SHP77 treated with DMSO at 0.1 percent for 48 hours (cell line): ENCODE measurements around the gene BTBD17.
A peak's percentile ranks its signal among the peaks of the same experiment; 100 is the strongest.
"Not testable (repeated sequence)": the region's sequence is repeated elsewhere in the genome, so short reads cannot be mapped to it uniquely, and the experiment has no call there.

Experiments used
- DNase-seq: peaks from one replicate; lab custom pipeline; 2025; lab: John Stamatoyannopoulos, UW

Gene BTBD17, protein sequence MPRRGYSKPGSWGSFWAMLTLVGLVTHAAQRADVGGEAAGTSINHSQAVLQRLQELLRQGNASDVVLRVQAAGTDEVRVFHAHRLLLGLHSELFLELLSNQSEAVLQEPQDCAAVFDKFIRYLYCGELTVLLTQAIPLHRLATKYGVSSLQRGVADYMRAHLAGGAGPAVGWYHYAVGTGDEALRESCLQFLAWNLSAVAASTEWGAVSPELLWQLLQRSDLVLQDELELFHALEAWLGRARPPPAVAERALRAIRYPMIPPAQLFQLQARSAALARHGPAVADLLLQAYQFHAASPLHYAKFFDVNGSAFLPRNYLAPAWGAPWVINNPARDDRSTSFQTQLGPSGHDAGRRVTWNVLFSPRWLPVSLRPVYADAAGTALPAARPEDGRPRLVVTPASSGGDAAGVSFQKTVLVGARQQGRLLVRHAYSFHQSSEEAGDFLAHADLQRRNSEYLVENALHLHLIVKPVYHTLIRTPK

DNA sequence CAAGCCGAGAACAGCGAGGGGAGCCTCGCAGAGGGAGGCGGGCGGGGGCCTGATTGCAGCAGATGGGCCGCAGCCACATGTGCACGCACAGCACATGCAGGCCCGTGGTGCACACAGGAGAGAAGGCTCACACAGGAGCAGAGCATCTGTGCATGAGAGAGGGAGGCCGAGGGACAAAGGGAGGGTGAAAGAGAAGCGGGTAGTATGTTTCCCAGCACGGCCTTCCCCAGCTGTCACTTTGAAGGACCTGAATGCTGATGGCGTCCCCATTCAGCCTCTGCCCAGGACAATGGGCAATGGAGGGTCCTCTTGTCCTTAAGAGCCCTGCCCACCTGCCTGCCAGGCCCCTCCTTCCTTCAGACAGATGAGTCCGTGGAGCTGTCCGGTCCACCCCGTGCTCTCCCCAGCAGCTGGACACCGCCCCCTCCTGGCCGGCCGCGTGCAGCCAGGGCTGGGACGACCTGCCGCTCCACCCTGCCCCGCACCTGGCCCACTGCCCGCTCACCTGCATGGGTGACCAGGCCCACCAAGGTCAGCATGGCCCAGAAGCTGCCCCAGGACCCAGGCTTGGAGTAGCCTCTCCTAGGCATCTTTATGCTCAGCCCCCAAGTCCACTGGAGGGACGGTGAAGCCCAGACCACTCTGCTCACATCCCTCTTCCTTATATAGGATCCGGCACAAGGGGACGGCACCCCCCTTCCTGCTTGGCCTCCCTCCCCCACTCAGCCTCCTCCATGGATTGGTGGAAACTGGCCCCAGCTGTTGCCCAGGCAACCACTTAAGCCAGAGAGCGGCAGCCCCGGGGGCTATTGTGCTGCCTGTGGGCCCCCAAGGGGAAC is at the start of gene BTBD17:
Gene BTBD17, minus strand, starts transcription at position 639 of the 839 bp plus-strand sequence. Its CDS starts 49 bp downstream, at position 590.
- peak; percentile 59 for DNase-seq

DNA sequence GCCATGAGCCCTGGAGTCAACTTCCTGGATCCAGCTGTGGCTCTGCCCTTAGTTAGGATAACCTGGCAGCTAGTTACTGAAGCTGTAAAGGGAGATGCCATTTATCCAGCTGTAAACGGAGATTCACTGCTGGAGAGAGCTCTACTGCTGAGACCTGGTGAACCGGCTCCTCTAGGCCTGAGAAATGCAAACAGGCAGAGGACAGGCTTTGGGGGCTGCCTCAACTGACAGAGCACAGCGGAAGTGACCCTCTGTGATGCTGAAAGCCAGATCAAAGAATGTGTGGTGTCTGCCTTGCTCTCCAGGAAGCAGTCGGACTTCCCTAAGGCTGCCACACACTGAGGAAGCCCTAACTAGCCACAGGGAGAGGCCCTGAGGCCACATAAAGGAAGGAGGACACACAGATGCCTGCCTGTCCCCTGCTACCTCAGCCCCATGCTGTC is 48.4 kb upstream of the BTBD17 start:
- DNase-seq, result no peak

DNA sequence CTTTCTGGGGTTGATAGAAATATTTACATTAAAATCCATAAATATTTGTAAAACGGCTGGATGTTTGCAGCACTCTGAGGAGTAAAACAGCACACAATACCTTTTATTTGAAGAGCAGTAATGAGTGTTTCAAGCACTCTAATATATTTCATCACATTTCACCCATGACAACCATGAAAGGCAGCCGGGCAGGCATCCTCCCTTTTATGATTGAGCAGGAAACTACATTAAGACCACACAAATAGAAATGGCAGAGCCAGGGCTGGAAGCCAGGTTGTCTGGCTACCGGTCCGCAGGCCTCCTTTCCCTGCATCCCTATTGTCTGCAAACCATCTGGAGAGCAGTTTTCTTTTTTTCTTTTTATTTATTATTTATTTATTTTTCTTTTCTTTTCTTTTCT is 47.1 kb upstream of the BTBD17 start:
- DNase-seq, result peak; percentile 71

DNA sequence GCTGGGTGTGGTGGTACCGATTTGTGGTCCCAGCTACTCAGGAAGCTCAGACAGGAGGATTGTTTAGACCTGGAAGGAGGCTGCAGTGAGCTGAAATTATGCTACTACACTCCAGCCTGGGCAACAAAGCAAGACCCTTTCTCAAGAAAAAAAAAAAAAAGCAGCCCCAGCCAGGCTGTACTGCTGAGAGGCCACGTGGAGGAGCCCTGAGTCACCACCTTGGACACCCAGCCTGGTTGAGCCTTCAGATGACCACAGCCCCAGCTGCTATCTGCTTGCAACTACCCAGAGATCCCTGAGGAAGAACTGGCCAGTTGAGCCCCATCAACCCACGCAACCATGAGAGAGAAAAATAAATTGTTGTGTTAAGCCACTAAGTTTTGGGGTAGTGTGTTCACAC is 46.6 kb upstream of the BTBD17 start:
- DNase-seq, result peak; percentile 62

DNA sequence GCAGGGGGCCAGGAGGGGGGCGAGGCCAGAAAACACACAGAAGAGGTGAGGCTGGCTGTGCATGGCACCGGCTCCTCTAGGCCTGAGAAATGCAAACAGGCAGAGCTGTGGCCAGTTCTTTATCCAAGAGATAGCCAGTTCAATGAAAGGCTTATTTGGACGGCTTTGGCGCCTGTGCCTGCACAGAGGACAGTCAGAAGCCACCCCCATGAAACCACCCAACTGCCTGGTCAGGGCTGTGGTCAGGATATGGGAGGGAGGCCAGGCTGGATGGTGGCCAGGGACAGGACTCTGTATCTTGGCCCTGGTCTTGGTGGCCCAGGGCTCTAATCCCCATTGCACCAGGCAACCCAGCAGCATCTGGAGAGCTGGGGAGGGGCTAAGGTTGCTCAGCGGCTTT is 45.7 kb upstream of the BTBD17 start:
- DNase-seq, result no peak

DNA sequence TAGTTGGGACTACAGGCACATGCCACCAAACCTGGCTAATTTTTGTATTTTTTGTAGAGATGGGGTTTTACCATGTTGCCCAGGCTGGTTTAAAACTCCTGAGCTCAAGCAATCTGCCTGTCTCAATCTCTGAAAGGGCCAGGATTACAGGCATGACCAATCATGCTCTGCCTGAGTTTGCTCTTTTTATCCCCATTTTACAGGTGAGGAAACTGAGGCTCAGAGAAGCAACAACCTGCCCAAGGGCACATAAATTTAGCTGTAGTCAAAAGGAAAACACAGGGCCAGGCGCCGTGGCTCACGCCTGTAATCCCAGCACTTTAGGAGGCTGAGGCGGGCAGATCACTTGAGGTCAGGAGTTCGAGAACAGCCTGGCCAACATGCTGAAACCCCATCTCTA is 43.6 kb upstream of the BTBD17 start:
- DNase-seq, result not testable (repeated sequence)

DNA sequence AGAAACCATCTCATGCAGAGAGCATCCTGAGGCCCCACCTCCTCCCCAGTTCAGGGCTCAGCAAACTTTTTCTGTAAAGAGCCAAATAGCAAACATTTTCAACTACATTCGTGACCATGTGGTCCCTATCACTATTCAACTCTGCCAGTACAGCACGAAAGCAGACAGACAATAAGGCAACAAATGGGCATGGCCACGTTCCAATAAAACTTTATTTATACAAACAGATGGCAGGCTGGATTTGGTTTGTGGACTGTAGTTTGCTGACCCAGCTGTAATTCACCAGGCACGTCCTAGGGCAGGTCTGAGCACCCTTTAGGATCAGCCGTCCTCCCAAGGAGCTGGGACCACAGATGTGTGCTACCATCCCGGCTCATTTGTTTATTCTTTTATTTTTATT is 43.1 kb upstream of the BTBD17 start:
- DNase-seq, result no peak

DNA sequence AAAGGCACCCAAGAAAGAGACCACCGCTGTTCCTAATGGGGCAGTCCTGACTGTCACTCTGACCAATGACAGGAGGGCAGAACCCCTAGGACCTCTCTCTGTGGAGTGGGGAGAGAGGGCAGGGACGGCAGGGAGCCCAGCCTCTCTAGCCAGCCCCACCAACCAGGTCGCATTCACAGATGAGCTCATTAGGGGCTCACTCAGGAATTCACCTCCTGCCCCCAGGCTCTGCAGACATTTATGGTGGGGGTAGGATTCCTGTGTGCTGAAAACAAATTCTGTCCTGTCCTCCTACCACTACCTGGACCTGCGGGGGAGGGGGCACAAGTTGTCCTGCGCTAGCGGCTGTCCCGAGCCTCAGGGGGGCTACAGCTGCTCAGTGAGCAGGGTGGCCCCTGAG is 42.5 kb upstream of the BTBD17 start:
- no peak for DNase-seq

DNA sequence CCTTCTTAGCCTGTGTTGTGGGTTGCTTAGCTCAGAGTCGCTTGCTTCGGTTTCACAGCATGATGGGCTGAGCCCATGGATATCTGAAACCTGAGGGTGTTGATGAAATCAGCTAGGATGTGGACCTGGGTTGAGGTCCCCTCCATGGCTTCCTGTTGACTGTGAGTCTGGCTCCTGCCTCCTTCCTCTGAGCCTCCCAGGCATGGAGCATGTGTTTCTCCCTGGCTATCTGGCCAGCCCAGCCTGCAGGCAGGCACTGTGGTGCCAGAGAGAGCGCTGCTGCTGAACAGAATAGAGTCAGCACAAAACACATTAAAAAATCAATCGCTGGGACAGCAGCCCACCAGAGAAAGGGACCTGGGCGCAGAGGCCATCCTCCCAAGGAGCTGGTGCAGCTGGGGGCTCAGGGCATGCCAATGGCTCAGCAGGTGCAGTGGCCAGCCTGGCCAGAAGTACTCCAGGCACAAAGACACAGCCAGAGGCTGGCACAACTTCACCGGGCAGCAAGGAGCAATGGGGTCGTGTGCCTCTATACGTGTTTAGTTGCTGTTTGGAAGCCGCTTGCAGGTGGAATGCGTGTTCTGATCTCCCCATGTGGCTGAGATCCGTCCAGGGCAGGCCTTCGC is 42.0 kb upstream of the BTBD17 start:
- no peak for DNase-seq

DNA sequence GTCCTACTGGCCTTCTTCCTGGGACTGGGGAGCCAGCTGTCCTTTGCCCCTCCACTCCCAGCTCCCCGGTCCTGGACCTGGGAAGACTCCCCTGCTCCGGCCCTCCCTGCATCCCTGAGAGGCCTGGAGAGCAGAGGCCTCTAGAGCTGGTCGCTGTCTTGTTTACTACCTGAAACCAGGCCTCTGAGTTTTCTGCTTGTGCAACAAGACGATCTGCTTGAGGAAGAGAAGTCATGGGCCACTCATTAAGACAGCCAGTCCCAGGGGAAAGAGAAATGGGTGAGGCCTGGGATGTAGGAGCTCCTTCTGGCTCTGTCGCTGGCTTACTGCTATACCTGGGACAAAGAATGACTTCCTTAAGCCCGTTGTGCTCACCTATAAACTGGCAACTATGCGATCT is 40.4 kb upstream of the BTBD17 start:
- DNase-seq, result no peak

DNA sequence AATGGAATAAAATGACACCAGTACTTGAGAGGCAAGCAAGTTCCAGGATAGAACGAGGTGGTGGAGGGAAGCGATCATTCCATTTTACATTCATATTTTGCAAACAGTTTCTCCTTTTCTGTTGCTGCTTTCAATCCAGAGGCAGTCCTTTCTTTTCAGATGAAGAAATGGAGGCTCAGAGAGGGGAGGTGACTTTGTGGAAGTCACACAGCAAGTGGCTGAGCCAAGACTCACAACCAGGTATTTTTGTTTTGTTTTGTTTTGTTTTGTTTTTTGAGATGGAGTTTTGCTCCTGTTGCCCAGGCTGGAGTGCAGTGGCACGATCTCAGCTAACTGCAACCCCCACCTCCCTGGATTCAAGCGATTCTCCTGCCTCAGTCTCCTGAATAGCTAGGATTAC is 34.9 kb upstream of the BTBD17 start:
- no peak for DNase-seq

DNA sequence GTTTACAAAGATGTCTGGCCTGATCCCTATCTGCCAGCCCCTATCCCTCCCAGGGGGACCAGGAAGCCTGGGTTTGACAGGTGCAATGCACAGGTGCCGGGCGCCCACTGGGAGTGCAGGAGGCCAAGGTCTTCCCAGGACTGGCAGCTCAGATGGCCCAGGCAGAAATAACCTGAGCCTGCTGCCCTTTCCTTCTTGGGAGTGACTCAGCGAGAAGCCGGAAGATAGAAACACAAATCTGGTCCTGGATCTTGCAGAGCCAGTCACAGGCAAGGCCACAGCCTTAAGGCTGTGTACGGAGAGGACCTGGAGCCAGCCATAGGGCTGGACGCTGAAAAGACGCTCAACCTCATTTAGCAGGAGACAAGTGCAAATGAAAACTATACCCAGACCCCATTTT is 33.3 kb upstream of the BTBD17 start:
- DNase-seq, result no peak

DNA sequence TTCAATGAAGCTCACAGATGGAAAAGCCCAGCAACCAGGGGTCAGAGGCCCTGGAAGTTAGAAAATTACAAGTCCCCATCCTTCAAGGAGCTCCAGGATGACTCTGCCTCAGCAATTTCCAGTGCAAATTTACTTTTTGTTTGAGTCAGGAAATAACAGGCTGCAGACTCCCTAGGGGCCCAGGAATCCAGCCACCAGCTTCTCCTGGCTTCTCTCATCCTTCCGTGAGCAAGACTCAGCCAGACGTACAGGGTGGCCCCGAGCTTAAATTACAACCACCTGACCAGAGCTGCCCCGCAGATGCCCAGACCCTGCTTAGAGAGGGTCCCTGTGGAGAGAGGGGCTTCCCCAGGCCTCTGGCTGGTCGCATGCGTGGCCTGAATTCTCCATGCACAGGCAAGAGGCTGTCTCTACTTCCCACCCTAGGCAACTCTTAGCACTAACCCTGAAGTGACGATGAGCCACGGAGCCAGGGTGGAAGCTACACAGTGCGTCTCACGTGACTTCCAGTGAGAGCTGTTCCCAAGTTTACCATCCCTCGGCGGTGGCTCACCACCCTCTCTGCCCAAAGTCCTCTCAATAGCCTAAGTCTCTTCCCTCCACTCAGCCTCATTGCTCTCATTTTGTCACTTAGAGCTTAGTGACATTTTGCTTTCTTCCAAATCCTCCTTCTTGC is 32.7 kb upstream of the BTBD17 start:
- no peak for DNase-seq

DNA sequence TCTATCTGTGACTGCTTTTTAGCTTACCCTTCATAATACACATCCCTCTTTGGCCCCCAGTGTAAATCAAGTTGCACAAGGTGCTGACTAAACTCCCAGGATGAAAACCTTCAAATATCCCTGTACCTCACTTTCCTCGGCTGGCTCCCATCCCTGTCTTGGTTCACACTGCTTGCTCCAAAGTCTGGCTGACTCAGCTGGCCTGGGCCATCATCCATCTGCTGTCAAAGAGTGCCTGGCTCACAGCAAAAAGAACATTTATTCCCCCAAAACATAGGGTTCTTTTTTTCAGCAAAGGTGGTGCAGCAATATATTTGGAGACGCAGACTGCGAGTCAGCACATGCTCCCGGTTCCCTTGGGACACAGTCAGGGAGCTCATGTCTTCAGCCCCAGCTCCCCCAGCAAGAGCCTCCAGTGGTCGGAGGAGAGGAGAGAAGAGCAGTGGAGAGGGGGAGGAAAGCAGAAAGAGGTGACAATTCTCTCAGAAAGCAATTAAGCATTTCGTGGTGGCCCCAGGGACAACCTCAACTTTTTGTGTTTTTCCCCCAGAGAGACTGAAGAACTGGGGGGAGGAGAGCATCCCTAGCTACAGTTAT is 31.8 kb upstream of the BTBD17 start:
- DNase-seq, result no peak

DNA sequence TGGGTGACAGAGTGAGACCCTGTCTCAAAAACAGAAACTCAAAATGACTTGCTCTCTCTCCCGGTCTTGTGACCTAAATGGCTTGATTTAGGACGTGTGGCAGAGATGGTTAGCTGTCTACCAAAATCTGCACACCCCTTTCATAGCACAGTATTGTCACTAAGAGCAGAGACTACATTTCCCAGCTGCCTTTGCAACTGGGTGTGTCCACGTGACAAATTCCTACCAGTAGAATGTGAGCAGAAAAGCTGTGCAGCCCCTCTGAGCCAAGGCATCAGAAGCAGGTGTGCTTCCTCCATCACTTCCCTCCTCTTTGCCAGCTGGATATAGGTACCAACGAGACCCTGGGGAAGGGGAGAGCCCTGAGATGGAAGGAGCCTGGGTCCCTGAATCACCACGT is 31.2 kb upstream of the BTBD17 start:
- DNase-seq, result no peak

DNA sequence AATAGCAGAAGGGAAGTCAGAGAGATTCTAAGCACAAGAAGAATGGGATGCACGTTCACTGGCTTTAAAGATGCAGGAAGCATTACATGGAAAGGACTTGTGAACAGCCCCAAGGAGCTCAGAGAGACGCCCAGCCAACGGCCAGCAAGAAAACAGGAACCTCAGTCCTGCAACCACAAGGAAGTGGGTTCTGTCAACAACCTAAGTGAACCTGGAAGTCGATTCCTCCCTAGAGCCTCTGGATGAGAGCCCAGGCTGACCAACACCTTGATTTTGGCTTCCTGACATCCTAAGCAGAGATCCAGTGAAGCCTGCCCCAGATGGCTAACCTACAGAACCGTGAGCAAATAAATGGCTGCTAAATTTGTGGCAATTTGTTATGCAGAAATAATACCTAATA is 30.1 kb upstream of the BTBD17 start:
- DNase-seq, result no peak

DNA sequence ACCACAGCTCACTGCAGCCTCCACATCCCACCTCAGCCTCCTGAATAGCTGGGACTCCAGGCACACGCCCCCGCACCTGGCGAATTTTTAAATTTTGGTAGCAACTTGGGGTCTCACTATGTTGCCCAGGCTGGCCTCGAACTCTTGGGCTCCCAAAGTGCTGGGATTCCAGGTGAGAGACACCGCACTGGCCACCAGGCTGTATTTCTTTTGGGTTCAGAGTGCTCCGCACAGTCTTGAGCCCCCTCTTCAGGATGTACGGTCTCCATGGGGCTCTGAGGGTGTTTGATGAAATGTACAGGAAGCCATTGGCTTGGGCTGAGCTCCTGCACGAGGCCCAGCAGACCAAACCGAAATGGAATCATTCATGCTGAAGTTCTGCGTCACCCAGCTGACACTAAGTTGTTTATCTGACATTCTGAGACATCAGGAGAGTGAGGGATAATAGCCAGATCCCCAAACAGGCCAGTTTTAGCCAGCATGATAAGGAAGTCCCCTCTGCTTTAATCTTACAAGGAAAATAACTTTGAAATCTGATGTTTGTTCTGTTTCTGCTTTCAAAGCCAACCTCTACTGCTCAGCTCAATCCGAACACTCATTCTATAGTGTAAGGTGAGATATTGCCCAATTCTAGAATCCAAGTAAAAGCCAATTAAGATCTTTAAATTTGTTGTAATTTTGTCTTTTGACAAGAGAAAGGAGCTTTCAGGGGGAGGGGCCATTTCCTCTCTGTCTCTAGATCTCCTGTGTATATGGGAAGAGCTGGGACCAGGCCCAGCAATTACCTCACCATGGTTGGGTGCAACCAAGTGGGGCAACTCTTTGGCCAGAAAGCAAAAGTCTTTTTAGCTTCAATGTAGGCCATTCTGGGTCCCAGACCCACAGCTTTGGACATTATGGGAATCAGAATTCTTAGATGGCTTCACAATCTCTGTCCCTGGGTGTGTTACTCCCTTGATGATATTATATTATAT is 29.3 kb upstream of the BTBD17 start:
- no peak for DNase-seq

DNA sequence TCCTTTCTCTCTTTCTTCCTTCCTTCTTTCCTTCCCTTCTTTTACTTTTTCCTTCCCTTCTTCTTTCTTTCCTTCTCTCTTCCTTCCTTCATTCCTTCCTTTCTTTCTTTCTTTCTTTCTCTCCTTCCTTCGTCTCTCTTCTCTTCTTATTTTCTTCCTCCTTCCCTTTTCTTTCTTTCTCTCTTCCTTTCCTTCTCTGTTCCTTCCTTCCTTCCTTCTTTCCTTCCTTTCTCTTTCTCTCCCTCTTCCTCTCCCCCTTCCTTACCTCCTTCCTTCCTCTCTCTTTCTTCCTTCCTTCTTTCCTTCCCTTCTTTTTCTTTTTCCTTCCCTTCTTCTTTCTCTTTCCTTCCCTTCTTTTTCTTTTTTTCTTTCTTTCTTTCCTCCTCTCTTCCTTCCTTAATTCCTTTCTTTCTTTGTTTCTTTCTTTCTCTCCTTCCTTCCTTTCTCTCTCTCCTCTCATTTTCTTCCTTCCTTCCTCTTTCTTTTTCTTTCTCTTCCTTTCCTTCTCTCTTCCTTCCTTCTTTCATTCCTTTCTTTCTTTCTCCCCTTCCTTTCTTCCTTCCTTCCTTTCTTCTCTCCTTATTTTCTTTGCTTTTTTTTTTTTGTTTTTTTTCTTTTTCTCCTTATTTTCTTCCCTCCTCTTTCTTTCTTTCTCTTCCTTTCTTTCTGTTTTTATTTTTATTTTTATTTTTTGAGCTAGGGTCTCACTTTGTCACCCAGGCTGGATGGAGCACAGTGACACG is 28.4 kb upstream of the BTBD17 start:
- DNase-seq, result no peak

DNA sequence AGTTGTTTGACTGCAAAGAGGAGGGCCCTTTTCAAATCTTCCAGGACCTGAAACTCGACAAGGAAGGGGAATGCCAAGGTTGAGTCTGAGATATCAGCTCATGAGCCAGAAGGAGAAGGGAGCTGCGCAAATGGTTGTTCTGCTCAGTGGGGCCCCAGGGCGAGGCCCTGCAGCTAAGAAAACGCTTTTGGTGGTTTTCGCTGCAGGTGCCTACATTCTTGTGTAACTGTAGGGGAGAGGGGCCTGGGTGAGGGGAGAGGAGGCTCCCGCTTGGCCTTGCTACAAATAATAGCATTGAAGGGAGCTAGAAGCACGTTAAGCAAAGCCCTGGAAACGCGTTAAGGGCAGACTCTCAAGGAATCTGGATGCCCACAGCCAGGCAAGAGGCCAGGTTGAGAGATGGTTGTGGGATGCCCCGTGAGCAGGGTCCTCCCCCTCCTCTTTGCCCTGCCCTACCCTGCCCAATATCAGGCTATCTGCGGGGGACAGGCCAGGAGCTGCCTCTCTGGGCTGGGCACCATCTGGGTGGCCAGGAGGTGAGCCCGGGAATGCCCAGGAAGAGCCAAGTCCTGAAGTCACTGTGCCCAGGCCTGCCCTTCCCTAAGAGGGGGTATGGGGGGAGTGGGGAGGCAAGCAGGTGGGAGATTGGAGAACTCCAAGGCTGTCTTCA is 27.6 kb upstream of the BTBD17 start:
- no peak for DNase-seq
